ENCODE measurements around the gene COQ10A. TPM values are rescaled to one million over a fixed set of nuclear protein-coding genes. Genes with fewer than 3 reads are reported as not detected.

The COQ10A gene
- total and polyA plus RNA-seq, 2 of the 13 experiments (the other 11 are each of a cell fraction or from before 2014, with no cell fraction given) = 21.0 to 37.3 TPM

- no peak for TF ChIP-seq RERE (CRISPR knock-in tag; IDR thresholded peaks at IDR 0.05; ENCODE audit: low read depth)
- TF ChIP-seq HMGA1 (CRISPR knock-in tag; conservative IDR thresholded peaks at IDR 0.05) = no peak
- TF ChIP-seq ZBTB20 (CRISPR knock-in tag; IDR thresholded peaks at IDR 0.05; ENCODE audit: borderline replicate concordance, low read depth) = peak; percentile 56; the same call in 1 of the 2 replicates
- peak; percentile 59; the same call in 1 of the 2 replicates for TF ChIP-seq NCOA1 (CRISPR knock-in tag; IDR thresholded peaks at IDR 0.05)
- no peak for TF ChIP-seq ZNF629 (CRISPR knock-in tag; conservative IDR thresholded peaks at IDR 0.05)
- TF ChIP-seq E2F1 (CRISPR knock-in tag; IDR thresholded peaks at IDR 0.05) = peak; percentile 89
- peak; percentile 95 for TF ChIP-seq MYC (CRISPR knock-in tag; IDR thresholded peaks at IDR 0.05; ENCODE audit: borderline replicate concordance)
- no peak for TF ChIP-seq ZNF530 (CRISPR knock-in tag; IDR thresholded peaks at IDR 0.05; ENCODE audit: low read depth)
- peak; percentile 91 for TF ChIP-seq ZNF274 (CRISPR knock-in tag; IDR thresholded peaks at IDR 0.05)
- TF ChIP-seq ZNF367 (CRISPR knock-in tag; IDR thresholded peaks at IDR 0.05; ENCODE audit: borderline replicate concordance) = 0 out of 2 replicates have a peak, but pooled peaks have one; percentile 73
- no peak for TF ChIP-seq NONO (IDR thresholded peaks at IDR 0.05)
- peak; percentile 91 for TF ChIP-seq NONO (CRISPR knock-in tag; conservative IDR thresholded peaks at IDR 0.05)
- peak; percentile 70; the same call in 1 of the 2 replicates for TF ChIP-seq POGZ (CRISPR knock-in tag; IDR thresholded peaks at IDR 0.05)
- TF ChIP-seq ZEB1 (IDR thresholded peaks at IDR 0.05; ENCODE audit: insufficient replicate concordance, low read depth) = peak; percentile 88
- peak; percentile 90 for TF ChIP-seq ZBTB43 (CRISPR knock-in tag; conservative IDR thresholded peaks at IDR 0.05)
- no peak for TF ChIP-seq NCOA5 (CRISPR knock-in tag; IDR thresholded peaks at IDR 0.05)
- TF ChIP-seq MAZ (IDR thresholded peaks at IDR 0.05; ENCODE audit: borderline replicate concordance, low read depth, low read length) = no peak; the same call in 1 of the 2 replicates
- peak; percentile 88 for TF ChIP-seq MAZ (CRISPR knock-in tag; IDR thresholded peaks at IDR 0.05; ENCODE audit: low read depth)
- peak; percentile 14; the same call in 1 of the 2 replicates for TF ChIP-seq GFI1 (CRISPR knock-in tag; IDR thresholded peaks at IDR 0.05; ENCODE audit: borderline replicate concordance)
- TF ChIP-seq MED13 (CRISPR knock-in tag; IDR thresholded peaks at IDR 0.05) = peak; percentile 60; the same call in 1 of the 2 replicates
- no peak for TF ChIP-seq ZNF354B (CRISPR knock-in tag; IDR thresholded peaks at IDR 0.05)
- no peak for TF ChIP-seq TCF12 (IDR thresholded peaks at IDR 0.05)
- peak; percentile 81 for TF ChIP-seq TCF12 (CRISPR knock-in tag; IDR thresholded peaks at IDR 0.05)
These were observed 49.1 kb downstream of the COQ10A start, which contains the start of gene CNPY2 (continued) for GRCh38 chr12:56315622-56316473.

Data from HepG2 (cell line).